Measurements from ENCODE around the gene CDK14. TPM values are rescaled to one million over a fixed set of nuclear protein-coding genes. Genes with fewer than 3 reads are reported as not detected.

The CDK14 gene
- total RNA-seq, 4 donors from 2014 or later, result 22.2 to 36.3 (median 28.6) TPM

DNA sequence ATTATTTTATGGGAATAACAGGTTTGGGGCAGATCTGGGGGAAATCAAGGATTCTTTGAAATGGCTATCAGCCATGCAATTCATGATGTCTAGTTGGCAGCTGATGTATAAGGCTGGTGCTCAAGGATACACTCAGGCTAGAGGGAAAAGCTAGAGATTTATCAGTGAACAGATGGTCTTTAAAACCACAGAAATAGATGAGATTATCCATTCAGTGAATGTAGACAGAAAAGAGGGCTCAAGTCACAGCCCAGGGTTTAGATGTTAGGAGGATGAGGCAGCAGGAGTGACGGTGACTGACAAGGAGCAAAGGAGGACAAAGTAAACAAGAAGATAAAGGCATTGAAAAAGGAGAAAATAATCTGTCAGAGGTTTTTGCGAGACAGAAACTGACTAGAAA, 238.7 kb downstream of the CDK14 start:
- H3K4me1 ChIP-seq, result no peaks in the 10 kb centered on the region
- no peak for DNase-seq (ENCODE audit: low spot score in 2 of 2)
- no peak overlapping the region for H3K4me3 ChIP-seq
- H3K27ac ChIP-seq, result no peak overlapping the region
- no peak for TF ChIP-seq EP300 (IDR thresholded peaks at IDR 0.05)
- no peak for TF ChIP-seq POLR2A (IDR thresholded peaks at IDR 0.05)
- TF ChIP-seq, protein P1, sequence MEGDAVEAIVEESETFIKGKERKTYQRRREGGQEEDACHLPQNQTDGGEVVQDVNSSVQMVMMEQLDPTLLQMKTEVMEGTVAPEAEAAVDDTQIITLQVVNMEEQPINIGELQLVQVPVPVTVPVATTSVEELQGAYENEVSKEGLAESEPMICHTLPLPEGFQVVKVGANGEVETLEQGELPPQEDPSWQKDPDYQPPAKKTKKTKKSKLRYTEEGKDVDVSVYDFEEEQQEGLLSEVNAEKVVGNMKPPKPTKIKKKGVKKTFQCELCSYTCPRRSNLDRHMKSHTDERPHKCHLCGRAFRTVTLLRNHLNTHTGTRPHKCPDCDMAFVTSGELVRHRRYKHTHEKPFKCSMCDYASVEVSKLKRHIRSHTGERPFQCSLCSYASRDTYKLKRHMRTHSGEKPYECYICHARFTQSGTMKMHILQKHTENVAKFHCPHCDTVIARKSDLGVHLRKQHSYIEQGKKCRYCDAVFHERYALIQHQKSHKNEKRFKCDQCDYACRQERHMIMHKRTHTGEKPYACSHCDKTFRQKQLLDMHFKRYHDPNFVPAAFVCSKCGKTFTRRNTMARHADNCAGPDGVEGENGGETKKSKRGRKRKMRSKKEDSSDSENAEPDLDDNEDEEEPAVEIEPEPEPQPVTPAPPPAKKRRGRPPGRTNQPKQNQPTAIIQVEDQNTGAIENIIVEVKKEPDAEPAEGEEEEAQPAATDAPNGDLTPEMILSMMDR (IDR thresholded peaks at IDR 0.05), result no peak
- peaks cover 0 to 21% (median 0%) of the 10 kb centered on the region in 4 donors for H3K9me3 ChIP-seq
- no peaks in the 10 kb centered on the region for H3K27me3 ChIP-seq
- 94% methylated on average over 2 of the region's 2 CpGs for WGBS, 2 donors
- no peaks in the 10 kb centered on the region for H3K36me3 ChIP-seq

DNA sequence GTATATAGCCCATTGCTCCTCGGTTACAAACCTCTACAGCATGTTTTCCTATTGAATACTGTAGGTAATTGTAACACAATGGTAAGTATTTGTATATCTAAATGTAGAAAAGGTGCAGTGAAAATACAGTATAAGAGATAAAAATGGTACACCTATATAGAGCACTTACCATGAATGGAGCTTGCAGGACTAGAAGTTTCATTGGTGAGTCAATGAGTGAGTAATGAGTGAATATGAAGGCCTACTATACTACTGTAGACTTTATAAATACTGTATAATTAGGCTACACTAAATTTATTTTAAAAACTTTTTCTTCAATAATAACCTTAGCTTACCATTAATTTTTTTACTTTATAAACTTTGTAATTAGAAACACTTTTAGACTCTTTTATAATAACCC, 239.7 kb downstream of the CDK14 start:
- WGBS, 2 donors, result 95% methylated on average over 1 of the region's 1 CpG
- DNase-seq (ENCODE audit: low spot score in 2 of 2), result no peak
- H3K27ac ChIP-seq, result no peak overlapping the region
- no peak for TF ChIP-seq EP300 (IDR thresholded peaks at IDR 0.05)
- TF ChIP-seq, protein P1 (IDR thresholded peaks at IDR 0.05), result no peak
- TF ChIP-seq POLR2A (IDR thresholded peaks at IDR 0.05), result no peak
- no peaks in the 10 kb centered on the region for H3K27me3 ChIP-seq
- H3K9me3 ChIP-seq, result peaks cover 0 to 15% (median 0%) of the 10 kb centered on the region in 4 donors
- no peaks in the 10 kb centered on the region for H3K4me1 ChIP-seq
- H3K36me3 ChIP-seq, result no peaks in the 10 kb centered on the region
- no peak overlapping the region for H3K4me3 ChIP-seq

DNA sequence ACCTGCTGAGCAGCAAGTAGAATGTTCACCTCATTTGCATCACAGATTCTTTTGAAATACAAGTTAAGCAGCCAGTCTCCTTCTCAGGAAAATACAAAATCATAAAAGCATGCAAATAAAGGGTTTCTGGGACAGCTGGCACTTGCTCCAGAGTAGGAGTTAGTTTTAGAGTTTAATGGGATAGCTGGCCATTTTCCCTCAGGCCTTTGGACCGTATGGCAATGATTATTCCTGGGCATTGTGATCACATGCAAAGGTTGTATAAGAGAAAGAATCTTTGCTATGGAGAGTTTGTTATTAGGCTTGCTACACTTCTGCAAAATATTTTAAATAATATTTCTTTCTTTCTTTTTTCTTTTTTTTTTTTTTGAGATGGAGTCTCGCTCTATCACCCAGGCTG, 240.8 kb downstream of the CDK14 start:
- no peak for DNase-seq (ENCODE audit: low spot score in 2 of 2)
- 90 to 94% methylated on average over 2 of the region's 2 CpGs for WGBS, 2 donors
- no peak overlapping the region for H3K27ac ChIP-seq

DNA sequence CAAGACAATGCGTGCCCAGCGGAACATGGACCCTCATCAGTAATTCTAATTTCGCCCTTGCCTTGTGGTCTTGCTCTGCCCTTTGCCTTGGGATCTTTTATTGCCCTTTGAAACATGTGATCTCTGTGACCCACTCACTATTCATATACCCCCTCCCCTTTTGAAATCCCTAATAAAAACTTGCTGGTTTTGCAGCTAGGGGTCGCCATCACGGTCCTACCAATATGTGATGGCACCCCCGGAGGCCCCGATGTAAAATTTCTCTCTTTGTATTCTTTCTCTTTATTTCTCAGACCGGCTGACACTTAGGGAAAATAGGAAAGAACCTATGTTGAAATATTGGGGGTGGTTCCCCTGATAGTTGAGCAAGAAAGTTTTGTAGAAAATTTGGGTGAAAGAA, 242.7 kb downstream of the CDK14 start:
- WGBS, 2 donors, result 94 to 98% methylated on average over 8 of the region's 8 CpGs
- H3K36me3 ChIP-seq, result no peaks in the 10 kb centered on the region
- no peak overlapping the region for H3K27ac ChIP-seq
- no peak for DNase-seq (ENCODE audit: low spot score in 2 of 2)
- TF ChIP-seq EP300 (IDR thresholded peaks at IDR 0.05) (no peak), POLR2A (IDR thresholded peaks at IDR 0.05) (no peak)
- TF ChIP-seq, protein P1 (IDR thresholded peaks at IDR 0.05), result no peak
- peaks cover 0 to 5% (median 0%) of the 10 kb centered on the region in 4 donors for H3K4me1 ChIP-seq
- peaks cover 0 to 15% (median 0%) of the 10 kb centered on the region in 4 donors for H3K9me3 ChIP-seq
- H3K27me3 ChIP-seq, result no peaks in the 10 kb centered on the region
- no peak overlapping the region for H3K4me3 ChIP-seq

More for the DNA sequence above, 240.8 kb downstream of the CDK14 start:
- H3K36me3 ChIP-seq, result no peaks in the 10 kb centered on the region
- H3K9me3 ChIP-seq, result peaks cover 0 to 15% (median 0%) of the 10 kb centered on the region in 4 donors
- no peak overlapping the region for H3K4me3 ChIP-seq
- H3K4me1 ChIP-seq, result no peaks in the 10 kb centered on the region
- no peaks in the 10 kb centered on the region for H3K27me3 ChIP-seq
- TF ChIP-seq POLR2A (IDR thresholded peaks at IDR 0.05), result no peak
- TF ChIP-seq, protein P1 (IDR thresholded peaks at IDR 0.05), result no peak
- TF ChIP-seq EP300 (IDR thresholded peaks at IDR 0.05), result no peak

DNA sequence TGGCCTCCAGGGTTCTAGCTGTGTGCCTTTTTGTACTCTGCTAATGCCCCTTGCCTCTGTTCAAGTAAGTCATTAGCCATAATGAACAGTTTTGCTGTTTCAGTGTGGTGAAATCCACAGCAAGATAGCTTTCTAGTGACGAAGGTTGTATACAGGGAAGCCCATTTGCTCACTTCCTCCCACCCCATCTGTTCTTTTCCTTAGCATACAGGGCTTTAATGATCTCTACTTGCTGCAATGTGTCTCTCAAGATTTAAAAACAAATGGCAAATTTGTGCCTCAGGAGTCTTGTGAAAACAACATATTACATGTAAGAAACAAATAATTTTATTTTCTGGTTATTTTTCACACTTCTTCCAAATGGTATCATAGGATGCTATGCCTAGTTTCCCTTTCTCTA, 243.2 kb downstream of the CDK14 start:
- no peaks in the 10 kb centered on the region for H3K27me3 ChIP-seq
- H3K4me3 ChIP-seq, result no peak overlapping the region
- H3K9me3 ChIP-seq, result peaks cover 0 to 15% (median 0%) of the 10 kb centered on the region in 4 donors
- DNase-seq (ENCODE audit: low spot score in 2 of 2), result no peak
- no peak overlapping the region for H3K27ac ChIP-seq
- TF ChIP-seq POLR2A (IDR thresholded peaks at IDR 0.05), result no peak
- TF ChIP-seq, protein P1 (IDR thresholded peaks at IDR 0.05), result no peak
- TF ChIP-seq EP300 (IDR thresholded peaks at IDR 0.05), result no peak
- no peaks in the 10 kb centered on the region for H3K36me3 ChIP-seq
- WGBS, 2 donors, result 93 to 97% methylated on average over 1 of the region's 1 CpG
- peaks cover 0 to 10% (median 0%) of the 10 kb centered on the region in 4 donors for H3K4me1 ChIP-seq
